ENCODE data around the gene IFNGR1.

- TF ChIP-seq BCL11A (IDR thresholded peaks at IDR 0.05; ENCODE audit: low read depth, low read length) (no peak), NRF1 (conservative IDR thresholded peaks at IDR 0.05; ENCODE audit: low read depth, low read length) (no peak), ZNF274 (IDR thresholded peaks at IDR 0.05; ENCODE audit: insufficient read depth, insufficient read length) (no peak), CTCF (IDR thresholded peaks at IDR 0.05 in 2 of 3, conservative IDR thresholded peaks at IDR 0.05 in 1 of 3; ENCODE audit: control insufficient read depth in 2 of 3, extremely low read depth in 1 of 3, insufficient read depth in 1 of 3, low read depth in 3 of 3, low read length in 3 of 3) (no peak), HCFC1 (IDR thresholded peaks at IDR 0.05; ENCODE audit: low read length) (no peak), POLR2A (IDR thresholded peaks at IDR 0.05; ENCODE audit: low read depth, low read length) (no peak), GATAD2B (conservative IDR thresholded peaks at IDR 0.05; ENCODE audit: low read depth) (no peak), BHLHE40 (IDR thresholded peaks at IDR 0.05; ENCODE audit: borderline replicate concordance in 1 of 2, low read depth in 2 of 2, low read length in 1 of 2) (no peak)
These were observed 45.7 kb downstream of the IFNGR1 start, which contains the start of gene IL22RA2 for GRCh38 chr6:137173501-137173900.

Measured in GM12878 (cell line).